Glutamatergic neuron (in vitro differentiated cells): ENCODE measurements around the gene ASB1. TPM values are rescaled to one million over a fixed set of nuclear protein-coding genes. Genes with fewer than 3 reads are reported as not detected.
A peak's percentile ranks its signal among the peaks of the same experiment; 100 is the strongest.

Experiments used
- DNase-seq: peaks from one replicate; pipeline ENCODE4 v3.0.0; 2022
- H3K27ac Mint-ChIP-seq: one replicate; pipeline ENCODE4 v1.8.0; 2020; ENCODE audit warnings: mild to moderate bottlenecking, mixed read lengths, inconsistent platforms; ENCODE audit not compliant: unreplicated experiment
- H3K27me3 Mint-ChIP-seq: one replicate; pipeline ENCODE4 v1.8.0; 2020; ENCODE audit warnings: mild to moderate bottlenecking, moderate library complexity, mixed read lengths, inconsistent platforms; ENCODE audit not compliant: unreplicated experiment
- H3K36me3 Mint-ChIP-seq: one replicate; pipeline ENCODE4 v1.8.0; 2020; ENCODE audit warnings: mild to moderate bottlenecking, mixed read lengths, inconsistent platforms; ENCODE audit not compliant: unreplicated experiment
- H3K4me1 Mint-ChIP-seq: one replicate; pipeline ENCODE4 v1.8.0; 2020; ENCODE audit warnings: mild to moderate bottlenecking, low read depth, mixed read lengths, inconsistent platforms; ENCODE audit not compliant: unreplicated experiment
- H3K4me3 Mint-ChIP-seq: one replicate; pipeline ENCODE4 v1.8.0; 2020; ENCODE audit warnings: mild to moderate bottlenecking, mixed read lengths, inconsistent platforms; ENCODE audit not compliant: unreplicated experiment
- H3K9me3 Mint-ChIP-seq: one replicate; pipeline ENCODE4 v1.8.0; 2020; ENCODE audit warnings: mild to moderate bottlenecking, moderate library complexity, mixed read lengths, inconsistent platforms; ENCODE audit not compliant: unreplicated experiment
- CTCF ChIP-seq: fragments of 200-600 bp; sonication (generic); IDR thresholded peaks from one replicate; pipeline ENCODE4 v1.5.0; 2021; ENCODE audit not compliant: partially characterized antibody, unreplicated experiment
- total RNA-seq: library from RNA; stranded (reverse); fragmentation: NEBNext Ultra II Directional; extraction: Animal tissue kit (Norgen Biotek cat#: 25700); gene quantifications from one replicate; pipeline ENCODE4 v1.2.1, GENCODE V29; 2021; ENCODE audit not compliant: unreplicated experiment

The ASB1 gene
- total RNA-seq, 1 donor from 2014 or later: 36.1 TPM

DNA sequence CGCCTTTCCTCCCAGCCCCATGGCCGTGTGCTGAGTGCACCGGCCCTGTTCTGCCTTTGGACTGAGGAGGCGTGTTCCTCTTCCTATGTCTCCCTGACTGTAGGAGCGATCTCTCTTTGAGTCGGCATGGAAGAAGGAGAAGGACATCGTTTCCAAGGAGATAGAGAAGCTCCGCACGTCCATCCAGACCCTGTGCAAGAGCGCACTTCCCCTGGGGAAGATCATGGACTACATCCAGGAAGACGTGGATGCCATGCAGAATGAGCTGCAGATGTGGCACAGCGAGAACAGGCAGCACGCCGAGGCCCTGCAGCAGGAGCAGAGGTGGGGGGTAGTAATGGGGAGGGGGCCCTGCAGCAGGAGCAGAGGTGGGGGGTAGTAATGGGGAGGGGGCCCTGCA is 29.4 kb upstream of the ASB1 start:
- H3K27ac Mint-ChIP-seq: peak overlapping the region; percentile 72
- H3K9me3 Mint-ChIP-seq: peaks cover 5% of the 10 kb centered on the region
- no peak for TF ChIP-seq CTCF
- peaks cover 16% of the 10 kb centered on the region for H3K4me1 Mint-ChIP-seq
- no peak for DNase-seq
- H3K27me3 Mint-ChIP-seq: peaks cover 9% of the 10 kb centered on the region
- peak overlapping the region; percentile 30 for H3K4me3 Mint-ChIP-seq
- H3K36me3 Mint-ChIP-seq: peaks cover 7% of the 10 kb centered on the region

- no peak overlapping the region for H3K27ac Mint-ChIP-seq
- no peak overlapping the region for H3K4me3 Mint-ChIP-seq
- DNase-seq: no peak
- H3K9me3 Mint-ChIP-seq: peaks cover 5% of the 10 kb centered on the region
- no peak for TF ChIP-seq CTCF
- peaks cover 9% of the 10 kb centered on the region for H3K27me3 Mint-ChIP-seq
- peaks cover 16% of the 10 kb centered on the region for H3K4me1 Mint-ChIP-seq
- H3K36me3 Mint-ChIP-seq: peaks cover 8% of the 10 kb centered on the region
These were observed 28.1 kb upstream of the ASB1 start for GRCh38 chr2:238398577-238398976.

GRCh38 chr2:238399094-238399493 is 27.6 kb upstream of the ASB1 start:
- no peak for TF ChIP-seq CTCF
- H3K4me1 Mint-ChIP-seq: peaks cover 16% of the 10 kb centered on the region
- no peak overlapping the region for H3K4me3 Mint-ChIP-seq
- H3K9me3 Mint-ChIP-seq: peaks cover 5% of the 10 kb centered on the region
- H3K27me3 Mint-ChIP-seq: peaks cover 9% of the 10 kb centered on the region
- DNase-seq: no peak
- H3K36me3 Mint-ChIP-seq: peaks cover 11% of the 10 kb centered on the region
- H3K27ac Mint-ChIP-seq: no peak overlapping the region

GRCh38 chr2:238401551-238401950 is 25.2 kb upstream of the ASB1 start:
- Mint-ChIP-seq H3K4me3 (no peak overlapping the region), H3K9me3 (peaks cover 6% of the 10 kb centered on the region), H3K4me1 (peaks cover 19% of the 10 kb centered on the region), H3K27ac (no peak overlapping the region), H3K36me3 (peaks cover 4% of the 10 kb centered on the region), H3K27me3 (peaks cover 9% of the 10 kb centered on the region)
- no peak for DNase-seq
- TF ChIP-seq CTCF: no peak

GRCh38 chr2:238403632-238404405 is 22.9 kb upstream of the ASB1 start:
- Mint-ChIP-seq H3K9me3 (peaks cover 3% of the 10 kb centered on the region), H3K4me1 (peaks cover 4% of the 10 kb centered on the region), H3K27me3 (peaks cover 3% of the 10 kb centered on the region), H3K36me3 (peaks cover 4% of the 10 kb centered on the region), H3K4me3 (no peak overlapping the region), H3K27ac (no peak overlapping the region)
- no peak for TF ChIP-seq CTCF
- DNase-seq: no peak
